Gastroesophageal sphincter (tissue), 3 donors: Measurements from ENCODE around the gene IGLL5.

ENCODE experiments used
- EP300 ChIP-seq: sonication (generic); formaldehyde crosslinking; IDR thresholded peaks from one replicate; pipeline ENCODE4 v1.6.1; 2017; ENCODE audit warnings: antibody characterized with exemption, mild to moderate bottlenecking
- POLR2A ChIP-seq, 2 donors: fragments of 450-650 bp; IDR thresholded peaks; one replicate each; pipeline ENCODE4 v1.6.1; 2017; ENCODE audit warnings: antibody characterized with exemption in 2 of 2, mild to moderate bottlenecking in 2 of 2, moderate library complexity in 1 of 2
- POLR2AphosphoS5 ChIP-seq: sonication (generic); formaldehyde crosslinking; IDR thresholded peaks from one replicate; pipeline ENCODE4 v1.6.1; 2017; ENCODE audit warnings: antibody characterized with exemption
- TF ChIP-seq, protein P1 (sequence below), 4 experiments: fragments of 200-600 bp in 2 of 4; fragments of 450-650 bp in 2 of 4; sonication (generic) in 1 of 4; IDR thresholded peaks; one replicate each; pipeline ENCODE4 v1.5.1; 2017 to 2019; ENCODE audit warnings: antibody characterized with exemption in 4 of 4, mild to moderate bottlenecking in 2 of 4, moderate library complexity in 2 of 4

- TF ChIP-seq EP300 = no peak
- TF ChIP-seq, protein P1, sequence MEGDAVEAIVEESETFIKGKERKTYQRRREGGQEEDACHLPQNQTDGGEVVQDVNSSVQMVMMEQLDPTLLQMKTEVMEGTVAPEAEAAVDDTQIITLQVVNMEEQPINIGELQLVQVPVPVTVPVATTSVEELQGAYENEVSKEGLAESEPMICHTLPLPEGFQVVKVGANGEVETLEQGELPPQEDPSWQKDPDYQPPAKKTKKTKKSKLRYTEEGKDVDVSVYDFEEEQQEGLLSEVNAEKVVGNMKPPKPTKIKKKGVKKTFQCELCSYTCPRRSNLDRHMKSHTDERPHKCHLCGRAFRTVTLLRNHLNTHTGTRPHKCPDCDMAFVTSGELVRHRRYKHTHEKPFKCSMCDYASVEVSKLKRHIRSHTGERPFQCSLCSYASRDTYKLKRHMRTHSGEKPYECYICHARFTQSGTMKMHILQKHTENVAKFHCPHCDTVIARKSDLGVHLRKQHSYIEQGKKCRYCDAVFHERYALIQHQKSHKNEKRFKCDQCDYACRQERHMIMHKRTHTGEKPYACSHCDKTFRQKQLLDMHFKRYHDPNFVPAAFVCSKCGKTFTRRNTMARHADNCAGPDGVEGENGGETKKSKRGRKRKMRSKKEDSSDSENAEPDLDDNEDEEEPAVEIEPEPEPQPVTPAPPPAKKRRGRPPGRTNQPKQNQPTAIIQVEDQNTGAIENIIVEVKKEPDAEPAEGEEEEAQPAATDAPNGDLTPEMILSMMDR (IDR thresholded peaks at IDR 0.05) = no peak
- no peak for TF ChIP-seq POLR2A (IDR thresholded peaks at IDR 0.05)
- TF ChIP-seq POLR2AphosphoS5 = no peak
These were observed 16.8 kb upstream of the IGLL5 start for GRCh38 chr22:22870577-22871404.
